ENCODE data around the gene VIM. TPM values are rescaled to one million over a fixed set of nuclear protein-coding genes. Genes with fewer than 3 reads are reported as not detected.
"Not testable (repeated sequence)": the region's sequence is repeated elsewhere in the genome, so short reads cannot be mapped to it uniquely, and the experiment has no call there.

The VIM gene
- total RNA-seq, 1 donor from 2014 or later, result 115 TPM

GRCh38 chr10:17250736-17251135 lies 22.7 kb downstream of the VIM start:
- DNase-seq (ENCODE audit: low read depth), result no peak
- Histone ChIP-seq H3K36me3 (ENCODE audit: control insufficient read depth, insufficient read depth, low read length) (no peaks in the 10 kb centered on the region), H3K4me3 (ENCODE audit: low read depth, low read length) (no peak overlapping the region), H3K27me3 (ENCODE audit: control insufficient read depth, insufficient read depth, low read length) (no peaks in the 10 kb centered on the region)
- no peak for TF ChIP-seq CTCF (IDR thresholded peaks at IDR 0.05; ENCODE audit: insufficient read depth, low read length, severe bottlenecking)
- FAIRE-seq, result no peak

GRCh38 chr10:17254543-17255050 lies 26.6 kb downstream of the VIM start:
- FAIRE-seq; DNase-seq (ENCODE audit: low read depth); H3K4me3 ChIP-seq (ENCODE audit: low read depth, low read length); H3K27me3 ChIP-seq (ENCODE audit: control insufficient read depth, insufficient read depth, low read length); H3K36me3 ChIP-seq (ENCODE audit: control insufficient read depth, insufficient read depth, low read length): not testable (repeated sequence)

GRCh38 chr10:17255512-17255911 lies 27.5 kb downstream of the VIM start:
- no peaks in the 10 kb centered on the region for H3K36me3 ChIP-seq (ENCODE audit: control insufficient read depth, insufficient read depth, low read length)
- H3K27me3 ChIP-seq (ENCODE audit: control insufficient read depth, insufficient read depth, low read length), result no peaks in the 10 kb centered on the region
- FAIRE-seq, result no peak
- H3K4me3 ChIP-seq (ENCODE audit: low read depth, low read length), result no peak overlapping the region
- no peak for TF ChIP-seq CTCF (IDR thresholded peaks at IDR 0.05; ENCODE audit: insufficient read depth, low read length, severe bottlenecking)
- no peak for DNase-seq (ENCODE audit: low read depth)

- no peak for DNase-seq (ENCODE audit: low read depth)
- Histone ChIP-seq H3K27me3 (ENCODE audit: control insufficient read depth, insufficient read depth, low read length) (no peaks in the 10 kb centered on the region), H3K36me3 (ENCODE audit: control insufficient read depth, insufficient read depth, low read length) (no peaks in the 10 kb centered on the region), H3K4me3 (ENCODE audit: low read depth, low read length) (no peak overlapping the region)
- no peak for TF ChIP-seq CTCF (IDR thresholded peaks at IDR 0.05; ENCODE audit: insufficient read depth, low read length, severe bottlenecking)
- FAIRE-seq, result no peak
Measured at GRCh38 chr10:17256051-17256450, 28.0 kb downstream of the VIM start.

GRCh38 chr10:17256627-17257026 lies 28.6 kb downstream of the VIM start:
- Histone ChIP-seq H3K36me3 (ENCODE audit: control insufficient read depth, insufficient read depth, low read length) (no peaks in the 10 kb centered on the region), H3K4me3 (ENCODE audit: low read depth, low read length) (no peak overlapping the region), H3K27me3 (ENCODE audit: control insufficient read depth, insufficient read depth, low read length) (no peaks in the 10 kb centered on the region)
- TF ChIP-seq CTCF (IDR thresholded peaks at IDR 0.05; ENCODE audit: insufficient read depth, low read length, severe bottlenecking), result no peak
- no peak for FAIRE-seq
- no peak for DNase-seq (ENCODE audit: low read depth)

GRCh38 chr10:17257466-17258321 lies 29.7 kb downstream of the VIM start:
- FAIRE-seq, result no peak
- H3K36me3 ChIP-seq (ENCODE audit: control insufficient read depth, insufficient read depth, low read length), result no peaks in the 10 kb centered on the region
- H3K4me3 ChIP-seq (ENCODE audit: low read depth, low read length), result no peak overlapping the region
- DNase-seq (ENCODE audit: low read depth), result peak; percentile 62
- no peaks in the 10 kb centered on the region for H3K27me3 ChIP-seq (ENCODE audit: control insufficient read depth, insufficient read depth, low read length)
- peak; percentile 73 for TF ChIP-seq CTCF (IDR thresholded peaks at IDR 0.05; ENCODE audit: insufficient read depth, low read length, severe bottlenecking)
